HepG2 (cell line): ENCODE results near the gene SLC41A3. TPM values are rescaled to one million over a fixed set of nuclear protein-coding genes. Genes with fewer than 3 reads are reported as not detected.
A peak's percentile ranks its signal among the peaks of the same experiment; 100 is the strongest.

ENCODE experiments used
- ATM ChIP-seq: fragments of 450-650 bp; IDR thresholded peaks from 2 replicates; pipeline ENCODE4 v1.7.1; 2017; ENCODE audit warnings: mild to moderate bottlenecking, borderline replicate concordance
- DNMT1 ChIP-seq: sonication (generic); formaldehyde crosslinking; IDR thresholded peaks from 2 replicates; pipeline ENCODE4 v1.5.1; 2020; ENCODE audit warnings: mild to moderate bottlenecking, missing genetic modification reagents
- ELF3 ChIP-seq: IDR thresholded peaks from 2 replicates; pipeline ENCODE4 v1.6.1; 2016; ENCODE audit warnings: missing genetic modification reagents, missing compliant biosample characterization
- GLI4 ChIP-seq: sonication (generic); formaldehyde crosslinking; IDR thresholded peaks from 2 replicates; pipeline ENCODE4 v1.5.1; 2020; ENCODE audit warnings: missing genetic modification reagents, mild to moderate bottlenecking, moderate library complexity, borderline replicate concordance
- HDAC6 ChIP-seq: fragments of 200-600 bp; sonication (generic); IDR thresholded peaks from 2 replicates; pipeline ENCODE4 v1.7.0; 2017; ENCODE audit warnings: mild to moderate bottlenecking, antibody characterized with exemption, low read length, low read depth
- ISX ChIP-seq: sonication (generic); formaldehyde crosslinking; conservative IDR thresholded peaks from 2 replicates; pipeline ENCODE4 v1.5.0; 2020; ENCODE audit warnings: missing genetic modification reagents
- NCOA2 ChIP-seq: sonication (generic); formaldehyde crosslinking; IDR thresholded peaks from 2 replicates; pipeline ENCODE4 v1.8.0; 2022; ENCODE audit warnings: inconsistent platforms
- SMC3 ChIP-seq: IDR thresholded peaks from 2 replicates; pipeline ENCODE4 v1.6.1; 2011; ENCODE audit warnings: low read length, improper control_type of control experiment
- SRSF9 ChIP-seq: fragments of 200-400 bp; formaldehyde crosslinking; IDR thresholded peaks from 2 replicates; pipeline ENCODE4 v1.6.1; 2018; ENCODE audit warnings: borderline replicate concordance, mild to moderate bottlenecking, low read depth, low read length; ENCODE audit not compliant: insufficient read depth, poor library complexity, severe bottlenecking
- TCF12 ChIP-seq, 2 experiments: fragments of 450-650 bp in 1 of 2; sonication (generic) in 1 of 2; formaldehyde crosslinking in 1 of 2; IDR thresholded peaks; 2 replicates each; pipeline versions ENCODE4 v1.6.1 to v1.8.0; 2017 to 2022; ENCODE audit warnings: antibody characterized with exemption in 1 of 2, mild to moderate bottlenecking in 1 of 2, missing genetic modification reagents in 1 of 2, moderate library complexity in 1 of 2
- ZFP37 ChIP-seq: sonication (generic); formaldehyde crosslinking; IDR thresholded peaks from 2 replicates; pipeline ENCODE4 v1.4.0; 2020; ENCODE audit warnings: missing genetic modification reagents, borderline replicate concordance
- ZFX ChIP-seq: sonication (generic); formaldehyde crosslinking; IDR thresholded peaks from 2 replicates; pipeline ENCODE4 v1.4.0; 2020; ENCODE audit warnings: mild to moderate bottlenecking, low read depth, missing genetic modification reagents, moderate library complexity
- ZNF326 ChIP-seq: sonication (generic); formaldehyde crosslinking; IDR thresholded peaks from 2 replicates; pipeline ENCODE4 v1.4.0; 2020; ENCODE audit warnings: missing genetic modification reagents, borderline replicate concordance
- ZNF564 ChIP-seq: sonication (generic); formaldehyde crosslinking; IDR thresholded peaks from 2 replicates; pipeline ENCODE4 v1.8.1; 2023; ENCODE audit warnings: mild to moderate bottlenecking, missing genetic modification reagents
- ZNF570 ChIP-seq: sonication (generic); formaldehyde crosslinking; IDR thresholded peaks from 2 replicates; pipeline ENCODE4 v1.4.0; 2020; ENCODE audit warnings: mild to moderate bottlenecking, missing genetic modification reagents, borderline replicate concordance
- ZNF589 ChIP-seq: sonication (generic); formaldehyde crosslinking; conservative IDR thresholded peaks from 2 replicates; pipeline ENCODE4 v1.8.0; 2022; ENCODE audit warnings: mild to moderate bottlenecking, moderate library complexity, missing genetic modification reagents
- ZNF607 ChIP-seq: sonication (generic); formaldehyde crosslinking; IDR thresholded peaks from 2 replicates; pipeline ENCODE4 v1.5.1; 2020; ENCODE audit warnings: missing genetic modification reagents, mild to moderate bottlenecking, borderline replicate concordance
- ZNF720 ChIP-seq: sonication (generic); formaldehyde crosslinking; IDR thresholded peaks from 2 replicates; pipeline ENCODE4 v1.4.0; 2020; ENCODE audit warnings: missing genetic modification reagents
- ZNF784 ChIP-seq: sonication (generic); formaldehyde crosslinking; IDR thresholded peaks from 2 replicates; pipeline ENCODE4 v1.5.1; 2020; ENCODE audit warnings: missing genetic modification reagents, mild to moderate bottlenecking, borderline replicate concordance
- ZNF850 ChIP-seq: sonication (generic); formaldehyde crosslinking; conservative IDR thresholded peaks from 2 replicates; pipeline ENCODE4 v1.9.0; 2021; ENCODE audit warnings: mild to moderate bottlenecking, missing genetic modification reagents
- polyA plus RNA-seq, 8 experiments: library from polyadenylated mRNA; depleted of rRNA in 3 of 8; stranded (reverse) in 7 of 8; unstranded in 1 of 8; fragments of >200 nt; fragmentation: Illumina TruSeq in 4 of 8; extraction: Trizol in 4 of 8; gene quantifications; 2 replicates each; pipeline versions ENCODE4 v1.2.1 to v1.2.3, GENCODE V29; 2011 to 2016; ENCODE audit warnings: low read depth in 4 of 8, missing spikeins in 1 of 8, mixed read lengths in 1 of 8; ENCODE audit not compliant: insufficient read depth in 1 of 8
- total RNA-seq, 5 experiments: library from RNA; depleted of rRNA; stranded (reverse); fragments of >200 nt; fragmentation: Illumina TruSeq; extraction: Trizol; gene quantifications; 2 replicates each; pipeline ENCODE4 v1.2.3, GENCODE V29; 2016; ENCODE audit warnings: low read depth in 1 of 5
- TF ChIP-seq, protein P1 (sequence below): sonication (generic); formaldehyde crosslinking; IDR thresholded peaks from 2 replicates; pipeline ENCODE4 v1.4.0; 2020; ENCODE audit warnings: missing genetic modification reagents, borderline replicate concordance
- TF ChIP-seq, protein P2 (sequence below): sonication (generic); formaldehyde crosslinking; IDR thresholded peaks from 2 replicates; pipeline ENCODE4 v1.8.0; 2022; ENCODE audit warnings: missing genetic modification reagents, mild to moderate bottlenecking, borderline replicate concordance
- TF ChIP-seq, protein P3 (sequence below): sonication (generic); formaldehyde crosslinking; conservative IDR thresholded peaks from 2 replicates; pipeline ENCODE4 v1.4.0; 2020; ENCODE audit warnings: missing genetic modification reagents

The SLC41A3 gene
- total and polyA plus RNA-seq, 2 of the 13 experiments (the other 11 are each of a cell fraction or from before 2014, with no cell fraction given): 26.0 to 71.1 TPM

DNA sequence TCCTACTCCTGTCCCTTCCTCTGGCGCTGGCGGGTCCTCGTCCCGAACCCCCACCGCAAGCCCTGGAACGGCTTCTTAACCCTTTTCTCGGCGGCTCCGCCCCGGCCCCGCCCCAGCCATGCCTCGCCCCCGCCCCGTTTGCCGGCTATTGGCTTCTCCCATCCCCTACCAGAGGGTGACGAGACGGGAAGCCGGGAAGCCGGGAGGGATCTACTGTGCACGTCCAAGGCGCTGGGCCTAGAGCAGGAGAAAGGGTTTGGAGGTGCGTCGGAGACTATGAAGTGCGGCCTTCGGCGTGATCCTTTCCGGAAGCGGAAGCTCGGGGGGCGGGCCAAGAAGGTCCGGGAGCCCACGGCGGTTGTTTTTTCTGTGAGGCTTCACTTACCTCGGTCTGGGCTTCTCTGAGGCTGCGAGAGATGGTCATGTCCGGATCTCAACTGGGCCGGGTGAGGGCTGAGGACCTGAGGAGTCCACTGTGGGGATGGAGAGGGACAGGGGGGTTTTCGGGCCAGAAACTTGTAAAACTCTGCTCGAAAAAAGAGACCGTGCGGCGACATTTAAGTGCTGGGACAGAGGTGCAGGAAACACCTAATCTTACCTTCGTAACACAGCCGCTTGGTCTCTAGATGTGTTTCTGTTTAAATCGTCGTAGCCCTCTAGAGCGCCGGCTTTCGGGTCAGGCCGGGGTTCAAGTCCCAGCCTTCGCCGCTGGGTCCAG, 93.5 kb downstream of the SLC41A3 start (continued):
- TF ChIP-seq, protein P1, sequence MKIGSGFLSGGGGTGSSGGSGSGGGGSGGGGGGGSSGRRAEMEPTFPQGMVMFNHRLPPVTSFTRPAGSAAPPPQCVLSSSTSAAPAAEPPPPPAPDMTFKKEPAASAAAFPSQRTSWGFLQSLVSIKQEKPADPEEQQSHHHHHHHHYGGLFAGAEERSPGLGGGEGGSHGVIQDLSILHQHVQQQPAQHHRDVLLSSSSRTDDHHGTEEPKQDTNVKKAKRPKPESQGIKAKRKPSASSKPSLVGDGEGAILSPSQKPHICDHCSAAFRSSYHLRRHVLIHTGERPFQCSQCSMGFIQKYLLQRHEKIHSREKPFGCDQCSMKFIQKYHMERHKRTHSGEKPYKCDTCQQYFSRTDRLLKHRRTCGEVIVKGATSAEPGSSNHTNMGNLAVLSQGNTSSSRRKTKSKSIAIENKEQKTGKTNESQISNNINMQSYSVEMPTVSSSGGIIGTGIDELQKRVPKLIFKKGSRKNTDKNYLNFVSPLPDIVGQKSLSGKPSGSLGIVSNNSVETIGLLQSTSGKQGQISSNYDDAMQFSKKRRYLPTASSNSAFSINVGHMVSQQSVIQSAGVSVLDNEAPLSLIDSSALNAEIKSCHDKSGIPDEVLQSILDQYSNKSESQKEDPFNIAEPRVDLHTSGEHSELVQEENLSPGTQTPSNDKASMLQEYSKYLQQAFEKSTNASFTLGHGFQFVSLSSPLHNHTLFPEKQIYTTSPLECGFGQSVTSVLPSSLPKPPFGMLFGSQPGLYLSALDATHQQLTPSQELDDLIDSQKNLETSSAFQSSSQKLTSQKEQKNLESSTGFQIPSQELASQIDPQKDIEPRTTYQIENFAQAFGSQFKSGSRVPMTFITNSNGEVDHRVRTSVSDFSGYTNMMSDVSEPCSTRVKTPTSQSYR: no peak
- TF ChIP-seq TCF12 (IDR thresholded peaks at IDR 0.05) (no peak), TCF12 (CRISPR knock-in tag; IDR thresholded peaks at IDR 0.05) (no peak), NCOA2 (CRISPR knock-in tag) (no peak), ATM (no peak), ISX (CRISPR knock-in tag) (no peak), GLI4 (no peak), ZNF570 (CRISPR knock-in tag) (no peak), DNMT1 (CRISPR knock-in tag) (no peak), HDAC6 (no peak), ZNF589 (CRISPR knock-in tag) (no peak), ZFX (peak; percentile 88), ZNF564 (CRISPR knock-in tag) (no peak), ZFP37 (CRISPR knock-in tag) (no peak), ZNF784 (no peak), ZNF607 (CRISPR knock-in tag) (no peak; the same call in 1 of the 2 replicates), SRSF9 (no peak), SMC3 (no peak), ZNF720 (CRISPR knock-in tag) (no peak), ZNF850 (CRISPR knock-in tag) (no peak), ZNF326 (CRISPR knock-in tag) (no peak), ELF3 (CRISPR knock-in tag) (no peak)
- TF ChIP-seq, protein P2, sequence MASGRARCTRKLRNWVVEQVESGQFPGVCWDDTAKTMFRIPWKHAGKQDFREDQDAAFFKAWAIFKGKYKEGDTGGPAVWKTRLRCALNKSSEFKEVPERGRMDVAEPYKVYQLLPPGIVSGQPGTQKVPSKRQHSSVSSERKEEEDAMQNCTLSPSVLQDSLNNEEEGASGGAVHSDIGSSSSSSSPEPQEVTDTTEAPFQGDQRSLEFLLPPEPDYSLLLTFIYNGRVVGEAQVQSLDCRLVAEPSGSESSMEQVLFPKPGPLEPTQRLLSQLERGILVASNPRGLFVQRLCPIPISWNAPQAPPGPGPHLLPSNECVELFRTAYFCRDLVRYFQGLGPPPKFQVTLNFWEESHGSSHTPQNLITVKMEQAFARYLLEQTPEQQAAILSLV (CRISPR knock-in tag): 0 out of 2 replicates have a peak, but pooled peaks have one; percentile 41
- TF ChIP-seq, protein P3, sequence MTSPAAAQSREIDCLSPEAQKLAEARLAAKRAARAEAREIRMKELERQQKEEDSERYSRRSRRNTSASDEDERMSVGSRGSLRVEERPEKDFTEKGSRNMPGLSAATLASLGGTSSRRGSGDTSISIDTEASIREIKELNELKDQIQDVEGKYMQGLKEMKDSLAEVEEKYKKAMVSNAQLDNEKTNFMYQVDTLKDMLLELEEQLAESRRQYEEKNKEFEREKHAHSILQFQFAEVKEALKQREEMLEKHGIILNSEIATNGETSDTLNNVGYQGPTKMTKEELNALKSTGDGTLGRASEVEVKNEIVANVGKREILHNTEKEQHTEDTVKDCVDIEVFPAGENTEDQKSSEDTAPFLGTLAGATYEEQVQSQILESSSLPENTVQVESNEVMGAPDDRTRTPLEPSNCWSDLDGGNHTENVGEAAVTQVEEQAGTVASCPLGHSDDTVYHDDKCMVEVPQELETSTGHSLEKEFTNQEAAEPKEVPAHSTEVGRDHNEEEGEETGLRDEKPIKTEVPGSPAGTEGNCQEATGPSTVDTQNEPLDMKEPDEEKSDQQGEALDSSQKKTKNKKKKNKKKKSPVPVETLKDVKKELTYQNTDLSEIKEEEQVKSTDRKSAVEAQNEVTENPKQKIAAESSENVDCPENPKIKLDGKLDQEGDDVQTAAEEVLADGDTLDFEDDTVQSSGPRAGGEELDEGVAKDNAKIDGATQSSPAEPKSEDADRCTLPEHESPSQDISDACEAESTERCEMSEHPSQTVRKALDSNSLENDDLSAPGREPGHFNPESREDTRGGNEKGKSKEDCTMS (CRISPR knock-in tag): no peak
